Skeletal muscle satellite cell (primary cell): Measurements from ENCODE around the gene TRPM1.

Source experiments
- H3K27me3 ChIP-seq: 2 replicates; pipeline ENCODE4 v1.7.0; 2013; ENCODE audit warnings: low read length; ENCODE audit not compliant: control insufficient read depth, insufficient read depth
- H3K36me3 ChIP-seq: 2 replicates; pipeline ENCODE4 v1.7.0; 2013; ENCODE audit warnings: mild to moderate bottlenecking, control low read depth, low read length; ENCODE audit not compliant: insufficient read depth
- H3K4me1 ChIP-seq: 2 replicates; pipeline ENCODE4 v1.7.0; 2013; ENCODE audit warnings: low read length; ENCODE audit not compliant: control insufficient read depth, insufficient read depth
- H3K4me2 ChIP-seq: 2 replicates; pipeline ENCODE4 v1.7.0; 2013; ENCODE audit warnings: mild to moderate bottlenecking, low read length
- H3K4me3 ChIP-seq: 2 replicates; pipeline ENCODE4 v1.7.0; 2013; ENCODE audit warnings: low read length
- H3K9ac ChIP-seq: 2 replicates; pipeline ENCODE4 v1.7.0; 2013; ENCODE audit warnings: mild to moderate bottlenecking, low read depth, low read length, moderate library complexity
- H3K9me3 ChIP-seq: replicated peaks from 2 replicates; pipeline ENCODE4 v1.7.0; 2013; ENCODE audit warnings: mild to moderate bottlenecking, control low read depth, low read length

TRPM1 gene

DNA sequence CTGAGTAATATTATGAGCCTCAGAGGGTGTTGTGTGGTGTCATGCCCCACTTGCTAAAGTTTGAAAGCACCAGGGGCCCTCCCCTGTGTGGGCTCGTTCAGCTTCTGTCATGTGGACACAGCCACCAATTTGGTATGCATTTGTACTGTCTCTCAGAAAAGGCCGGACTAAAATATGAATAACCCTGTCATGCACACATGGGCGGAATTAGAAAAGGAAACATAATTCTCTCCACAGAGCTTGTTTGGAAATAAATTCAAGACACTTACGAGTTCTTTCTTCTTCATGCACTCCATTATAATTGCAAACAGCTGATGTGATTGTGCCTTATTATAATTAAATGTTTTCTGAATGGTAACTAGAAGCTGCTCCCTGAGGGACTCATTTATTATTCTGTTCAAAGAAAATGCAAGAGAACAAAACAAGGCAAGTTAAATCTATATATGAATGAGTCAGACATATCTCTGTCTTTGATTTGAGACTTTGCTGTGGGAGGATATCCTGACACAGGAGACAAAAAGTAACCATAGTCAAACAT lies 39.1 kb downstream of the TRPM1 start:
- H3K36me3 ChIP-seq: no peaks in the 10 kb centered on the region
- H3K27me3 ChIP-seq: peaks cover 28% of the 10 kb centered on the region
- H3K4me1 ChIP-seq: no peaks in the 10 kb centered on the region
- H3K4me3 ChIP-seq: no peak overlapping the region
- no peak overlapping the region for H3K4me2 ChIP-seq
- H3K9ac ChIP-seq: no peak overlapping the region
- H3K9me3 ChIP-seq: no peaks in the 10 kb centered on the region

DNA sequence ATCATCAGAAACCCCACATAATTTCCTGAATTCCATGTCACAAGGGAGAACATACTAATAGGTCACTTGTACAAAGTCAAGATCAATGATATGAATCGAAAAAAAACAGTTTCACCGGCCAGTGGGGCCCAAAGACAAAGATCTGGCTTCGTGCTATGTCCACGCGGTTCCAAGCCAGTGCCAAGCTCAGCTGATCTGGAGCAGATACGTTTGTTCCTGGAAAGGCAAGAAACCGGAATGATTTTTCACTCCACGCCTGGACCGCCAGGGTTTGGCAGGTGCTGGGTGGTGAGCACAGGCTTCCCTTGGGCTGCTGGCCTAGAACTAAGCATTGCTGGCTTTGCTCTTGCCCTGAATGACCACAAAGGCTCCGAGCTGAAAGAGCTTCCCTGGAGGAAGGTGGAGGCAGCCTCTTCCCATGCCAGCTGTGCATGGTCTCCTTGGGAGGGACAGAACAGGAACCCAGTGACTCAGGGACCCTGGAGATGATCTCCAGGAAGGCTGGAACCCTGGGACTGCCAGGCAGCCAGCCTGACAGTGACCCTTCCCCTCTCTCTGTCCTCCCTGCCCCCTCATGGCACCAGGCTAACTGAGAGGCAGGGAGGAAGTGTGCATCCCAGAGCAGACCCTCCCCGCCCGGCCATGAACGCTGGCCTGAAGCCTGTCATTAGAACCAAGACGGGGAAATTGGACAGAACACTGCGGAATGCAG lies 40.9 kb downstream of the TRPM1 start:
- Histone ChIP-seq H3K9me3 (no peaks in the 10 kb centered on the region), H3K9ac (no peak overlapping the region), H3K4me2 (no peak overlapping the region), H3K4me3 (no peak overlapping the region), H3K27me3 (peaks cover 34% of the 10 kb centered on the region), H3K4me1 (no peaks in the 10 kb centered on the region), H3K36me3 (no peaks in the 10 kb centered on the region)

DNA sequence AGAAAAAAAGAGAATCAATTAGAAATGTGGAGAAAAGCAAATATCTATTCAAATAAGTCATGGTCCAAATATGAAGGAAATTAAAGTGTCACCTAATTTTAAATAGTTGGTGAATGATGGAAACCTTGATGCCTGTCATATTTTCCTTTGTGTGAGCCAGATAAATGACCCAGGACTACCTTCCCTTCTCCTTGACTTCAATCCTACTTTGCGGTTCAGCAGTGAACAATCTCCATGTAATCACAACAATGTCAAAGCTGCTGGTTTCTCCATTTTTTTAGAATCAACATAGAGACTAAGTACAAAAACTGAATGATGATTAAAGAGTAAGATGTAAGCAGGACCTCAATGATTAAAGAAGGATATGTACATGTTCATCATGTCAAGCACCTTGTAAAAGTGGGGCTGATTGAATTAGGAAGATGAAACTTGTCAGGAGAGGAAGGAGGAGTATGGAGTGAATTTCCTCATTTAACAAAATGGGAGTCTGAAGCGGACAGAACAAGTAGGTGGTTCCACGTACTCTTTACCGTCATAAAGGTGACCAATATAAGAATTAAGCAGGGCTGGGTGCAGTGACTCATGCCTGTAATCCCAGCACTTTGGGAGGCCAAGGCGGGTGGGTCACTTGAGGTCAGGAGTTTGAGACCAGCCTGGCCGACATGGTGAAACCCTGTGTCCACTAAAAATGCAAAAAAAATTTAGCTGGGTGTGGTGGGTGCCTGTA lies 43.1 kb downstream of the TRPM1 start:
- H3K36me3 ChIP-seq: no peaks in the 10 kb centered on the region
- no peak overlapping the region for H3K4me2 ChIP-seq
- H3K4me3 ChIP-seq: no peak overlapping the region
- H3K9ac ChIP-seq: no peak overlapping the region
- no peaks in the 10 kb centered on the region for H3K9me3 ChIP-seq
- H3K27me3 ChIP-seq: peaks cover 26% of the 10 kb centered on the region
- no peaks in the 10 kb centered on the region for H3K4me1 ChIP-seq

GRCh38 chr15:31051496-31052080 lies 49.9 kb downstream of the TRPM1 start:
- Histone ChIP-seq H3K9ac (no peak overlapping the region), H3K4me1 (no peaks in the 10 kb centered on the region)

DNA sequence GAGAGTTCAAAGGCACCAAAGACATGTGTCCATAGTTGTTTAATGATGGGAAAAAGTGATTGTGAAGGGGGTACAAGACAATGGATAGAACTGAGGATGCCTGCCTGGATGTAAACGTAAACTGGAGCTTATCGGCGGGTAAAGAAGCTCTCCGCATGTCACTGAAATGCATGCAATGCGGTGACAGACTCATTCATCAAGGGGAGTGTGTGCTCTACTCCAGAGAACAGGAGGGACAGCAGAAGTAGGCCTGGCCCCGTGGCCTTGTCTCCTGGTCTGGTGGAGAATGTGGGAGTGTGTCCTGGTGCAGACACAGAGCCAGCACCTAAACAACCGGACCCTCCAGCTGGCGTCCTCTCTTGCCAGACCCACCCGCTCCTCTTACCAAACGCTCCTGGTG lies 50.6 kb downstream of the TRPM1 start:
- Histone ChIP-seq H3K4me3 (no peak overlapping the region), H3K9ac (no peak overlapping the region), H3K27me3 (peaks cover 20% of the 10 kb centered on the region), H3K36me3 (no peaks in the 10 kb centered on the region), H3K4me1 (no peaks in the 10 kb centered on the region), H3K9me3 (no peaks in the 10 kb centered on the region), H3K4me2 (no peak overlapping the region)

More at GRCh38 chr15:31051496-31052080, 49.9 kb downstream of the TRPM1 start:
- H3K4me2 ChIP-seq: no peak overlapping the region
- H3K27me3 ChIP-seq: peaks cover 20% of the 10 kb centered on the region
- H3K36me3 ChIP-seq: no peaks in the 10 kb centered on the region
- H3K9me3 ChIP-seq: no peaks in the 10 kb centered on the region
- H3K4me3 ChIP-seq: no peak overlapping the region

DNA sequence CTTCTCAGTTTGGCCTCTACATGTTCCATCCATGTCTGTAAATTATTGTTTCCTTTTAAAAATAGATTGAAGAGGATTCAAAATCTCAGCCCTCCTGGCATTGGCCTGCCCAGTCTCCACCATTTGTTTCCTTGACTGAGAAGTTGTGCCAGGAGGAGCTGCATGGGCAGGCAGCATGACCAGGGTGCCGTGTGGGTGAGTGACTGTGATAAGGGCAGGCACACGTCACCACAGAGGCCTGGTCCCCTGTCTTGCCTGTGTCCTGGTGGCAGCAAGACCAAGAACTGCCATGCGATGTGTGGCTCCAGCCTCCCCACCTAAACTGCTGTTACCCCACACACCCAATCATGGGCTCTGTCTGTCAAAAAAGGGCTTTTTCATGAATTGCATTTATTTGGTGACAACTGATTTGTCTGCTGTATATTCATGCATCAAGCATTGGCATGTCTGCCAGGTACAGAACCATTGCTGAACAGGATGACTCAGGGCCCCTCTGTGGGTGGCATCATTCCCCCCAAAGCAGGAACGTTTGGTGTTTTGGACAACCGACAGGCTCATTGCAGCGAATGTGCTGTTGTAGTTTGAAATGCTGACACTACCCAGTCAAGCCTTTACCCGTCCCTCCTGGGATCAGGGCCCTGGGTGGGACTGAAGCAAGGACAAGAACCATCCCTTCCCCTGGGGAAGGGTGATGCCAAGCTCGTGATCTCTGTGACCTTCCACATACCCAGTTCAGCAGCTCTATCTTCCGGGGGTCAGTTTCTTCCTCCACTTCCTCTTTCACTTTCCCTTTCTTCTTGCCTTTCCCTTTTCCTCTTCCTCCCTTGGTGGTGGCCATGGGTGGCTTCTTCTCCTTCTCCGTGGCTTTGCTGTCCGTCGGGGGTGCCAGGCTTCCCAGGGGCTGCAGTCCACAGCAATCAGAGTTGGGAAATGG lies 51.6 kb downstream of the TRPM1 start:
- no peak overlapping the region for H3K4me2 ChIP-seq
- no peak overlapping the region for H3K9ac ChIP-seq
- peaks cover 19% of the 10 kb centered on the region for H3K27me3 ChIP-seq
- no peaks in the 10 kb centered on the region for H3K4me1 ChIP-seq
- no peak overlapping the region for H3K4me3 ChIP-seq
- no peaks in the 10 kb centered on the region for H3K36me3 ChIP-seq
- H3K9me3 ChIP-seq: no peaks in the 10 kb centered on the region

DNA sequence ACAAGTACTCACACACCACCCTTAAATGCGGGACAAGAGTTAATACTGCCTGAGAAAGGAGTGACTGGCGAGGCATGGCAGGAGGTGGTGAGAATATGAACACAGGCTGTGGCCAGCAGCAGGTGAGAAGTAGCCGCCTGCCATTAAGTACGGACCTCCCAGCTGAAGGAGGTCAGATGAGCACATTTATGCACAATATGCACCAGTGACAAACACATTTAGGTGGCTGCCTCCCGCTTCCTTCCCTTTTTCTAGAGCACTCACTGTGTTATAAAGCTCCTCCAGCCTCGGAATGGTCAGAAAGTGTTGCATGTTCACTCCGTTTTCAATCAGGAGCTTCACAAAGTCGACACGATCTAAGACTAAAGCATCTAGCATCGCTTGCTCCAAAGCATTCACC lies 52.4 kb downstream of the TRPM1 start:
- H3K4me1 ChIP-seq: no peaks in the 10 kb centered on the region

GRCh38 chr15:31047437-31047836 lies 54.1 kb downstream of the TRPM1 start:
- Histone ChIP-seq H3K36me3 (no peaks in the 10 kb centered on the region), H3K4me3 (no peak overlapping the region), H3K9me3 (no peaks in the 10 kb centered on the region), H3K27me3 (peaks cover 20% of the 10 kb centered on the region), H3K4me2 (no peak overlapping the region), H3K9ac (no peak overlapping the region), H3K4me1 (no peaks in the 10 kb centered on the region)

More for the DNA sequence above, 52.4 kb downstream of the TRPM1 start:
- Histone ChIP-seq H3K9me3 (no peaks in the 10 kb centered on the region), H3K4me2 (no peak overlapping the region), H3K27me3 (peaks cover 20% of the 10 kb centered on the region), H3K9ac (no peak overlapping the region), H3K36me3 (no peaks in the 10 kb centered on the region), H3K4me3 (no peak overlapping the region)

- Histone ChIP-seq H3K9me3 (no peaks in the 10 kb centered on the region), H3K4me2 (no peak overlapping the region), H3K36me3 (no peaks in the 10 kb centered on the region), H3K9ac (no peak overlapping the region), H3K4me1 (no peaks in the 10 kb centered on the region), H3K27me3 (peaks cover 25% of the 10 kb centered on the region), H3K4me3 (no peak overlapping the region)
Observed at GRCh38 chr15:31046759-31047359, 54.7 kb downstream of the TRPM1 start.

- Histone ChIP-seq H3K4me3 (no peak overlapping the region), H3K4me1 (no peaks in the 10 kb centered on the region), H3K9me3 (no peaks in the 10 kb centered on the region), H3K36me3 (no peaks in the 10 kb centered on the region), H3K9ac (no peak overlapping the region), H3K4me2 (no peak overlapping the region), H3K27me3 (peaks cover 31% of the 10 kb centered on the region)
Observed at GRCh38 chr15:31045606-31046005, 55.9 kb downstream of the TRPM1 start.
